ENCODE results near the gene RGS12. TPM values are rescaled to one million over a fixed set of nuclear protein-coding genes. Genes with fewer than 3 reads are reported as not detected.

Gene RGS12
- polyA plus RNA-seq, 1 of the 3 experiments (the other 2 are of a cell fraction), result 18.4 TPM

- no peak for TF ChIP-seq EP300 (IDR thresholded peaks at IDR 0.05; ENCODE audit: borderline replicate concordance in 1 of 2, low read depth in 1 of 2, low read length in 1 of 2)
Observed at GRCh38 chr4:3330707-3331106, 37.9 kb downstream of the RGS12 start (continued).

- POLR2A ChIA-PET, result no interaction called here
- H3F3A ChIP-seq (replicated peaks; ENCODE audit: insufficient read depth), result no peaks in the 10 kb centered on the region
Observed at GRCh38 chr4:3331511-3332394, 38.9 kb downstream of the RGS12 start.

More at GRCh38 chr4:3331511-3332394, 38.9 kb downstream of the RGS12 start:
- 92% methylated on average over 20 of the region's 23 CpGs for WGBS (ENCODE audit: low lambda C conversion rate)
- Histone ChIP-seq H3K27me3 (ENCODE audit: insufficient read depth) (no peaks in the 10 kb centered on the region), H3K79me2 (ENCODE audit: insufficient read depth) (peaks cover 94% of the 10 kb centered on the region), H4K20me1 (ENCODE audit: insufficient read depth) (peaks cover 36% of the 10 kb centered on the region), H3K27ac (ENCODE audit: low read depth in 2 of 2, low read length in 1 of 2) (no peak overlapping the region), H3K4me1 (ENCODE audit: control insufficient read depth in 1 of 2, insufficient read depth in 2 of 2, low read depth in 1 of 2, low read length in 1 of 2) (no peaks in the 10 kb centered on the region), H3K4me2 (no peak overlapping the region), H3K9me2 (no peaks in the 10 kb centered on the region), H3K36me3 (replicated peaks in 1 of 2; ENCODE audit: control insufficient read depth in 1 of 2, insufficient read depth in 2 of 2, low read length in 1 of 2) (no peaks in the 10 kb centered on the region), H3K9me3 (no peaks in the 10 kb centered on the region), H3K4me3 (ENCODE audit: low read depth in 2 of 2, low read length in 1 of 2) (no peak overlapping the region), H3K9ac (no peak overlapping the region), H2AFZ (ENCODE audit: low read depth) (no peak overlapping the region)
- CTCF ChIA-PET, result interaction anchor here (0.6 to 1.1 kb wide), 2 partner anchors 15 to 149 kb away, joined by 3 read pairs; no protein-coding TSS in a partner anchor
- no peak for TF ChIP-seq RCOR1 (IDR thresholded peaks at IDR 0.05; ENCODE audit: low read length)
- no peak for TF ChIP-seq REST (IDR thresholded peaks at IDR 0.05; ENCODE audit: low read depth, low read length)
- no peak for TF ChIP-seq RXRA (IDR thresholded peaks at IDR 0.05; ENCODE audit: borderline replicate concordance, low read depth)
- no peak for TF ChIP-seq FOSL2 (IDR thresholded peaks at IDR 0.05; ENCODE audit: borderline replicate concordance, low read depth)
- no peak for TF ChIP-seq PBX3 (IDR thresholded peaks at IDR 0.05)
- TF ChIP-seq ZBTB33 (IDR thresholded peaks at IDR 0.05; ENCODE audit: borderline replicate concordance, low read depth), result no peak
- no peak for TF ChIP-seq MXI1 (IDR thresholded peaks at IDR 0.05; ENCODE audit: low read depth, low read length)
- no peak for TF ChIP-seq CTCF (IDR thresholded peaks at IDR 0.05)
- no peak for TF ChIP-seq IRF3 (IDR thresholded peaks at IDR 0.05; ENCODE audit: low read depth, low read length)
- TF ChIP-seq RAD21 (IDR thresholded peaks at IDR 0.05; ENCODE audit: low read length), result no peak
- DNase-seq, result no peak

All from SK-N-SH (cell line).